Fibroblast of lung (primary cell): Measurements from ENCODE around the gene URB2. TPM values are rescaled to one million over a fixed set of nuclear protein-coding genes. Genes with fewer than 3 reads are reported as not detected.

ENCODE experiments used
- DNase-seq, 2 donors: peaks; one replicate each; pipeline versions ENCODE4 v3.0.0 to v3.0.0-alpha.2; 2010; ENCODE audit warnings: low read depth in 2 of 2
- H2AFZ ChIP-seq: 2 replicates; pipeline ENCODE4 v1.5.1; 2012; ENCODE audit warnings: low read length, control low read depth, inconsistent platforms
- H3K27ac ChIP-seq: 2 replicates; pipeline ENCODE4 v1.5.1; 2011; ENCODE audit warnings: low read length, control low read depth; ENCODE audit not compliant: insufficient read depth
- H3K27me3 ChIP-seq: 2 replicates; pipeline ENCODE4 v1.5.1; 2011; ENCODE audit warnings: mild to moderate bottlenecking, low read length; ENCODE audit not compliant: control insufficient read depth, insufficient read depth
- H3K36me3 ChIP-seq: 2 replicates; pipeline ENCODE4 v1.5.1; 2011; ENCODE audit warnings: low read length; ENCODE audit not compliant: control insufficient read depth, insufficient read depth
- H3K4me1 ChIP-seq: 2 replicates; pipeline ENCODE4 v1.5.1; 2011; ENCODE audit warnings: low read length; ENCODE audit not compliant: control insufficient read depth, insufficient read depth; ENCODE audit errors: extremely low read depth
- H3K4me2 ChIP-seq: 2 replicates; pipeline ENCODE4 v1.5.1; 2011; ENCODE audit warnings: low read length, control low read depth; ENCODE audit not compliant: insufficient read depth; ENCODE audit errors: extremely low read depth
- H3K4me3 ChIP-seq, 4 experiments: fragments of 200-600 bp in 1 of 4; sonication (generic) in 1 of 4; replicated peaks in 1 of 4; 2 replicates each; pipeline ENCODE4 v1.5.1; 2011 to 2016; ENCODE audit warnings: low read length in 4 of 4, low read depth in 3 of 4, mild to moderate bottlenecking in 3 of 4, control low read depth in 2 of 4, inconsistent platforms in 1 of 4, mixed read lengths in 1 of 4; ENCODE audit not compliant: insufficient read depth in 1 of 4; ENCODE audit errors: control extremely low read depth in 1 of 4
- H3K79me2 ChIP-seq: 2 replicates; pipeline ENCODE4 v1.5.1; 2012; ENCODE audit warnings: mild to moderate bottlenecking, low read length, inconsistent platforms; ENCODE audit not compliant: control insufficient read depth, insufficient read depth
- H3K9ac ChIP-seq: 2 replicates; pipeline ENCODE4 v1.5.1; 2011; ENCODE audit warnings: mild to moderate bottlenecking, low read length, control low read depth; ENCODE audit not compliant: insufficient read depth
- H3K9me3 ChIP-seq: 2 replicates; pipeline ENCODE4 v1.5.1; 2012; ENCODE audit warnings: low read depth, low read length; ENCODE audit not compliant: control insufficient read depth, insufficient read depth
- H4K20me1 ChIP-seq: 2 replicates; pipeline ENCODE4 v1.5.1; 2011; ENCODE audit warnings: low read length; ENCODE audit not compliant: control insufficient read depth, insufficient read depth; ENCODE audit errors: extremely low read depth
- CTCF ChIP-seq, 2 donors: IDR thresholded peaks in 1 of 2; conservative IDR thresholded peaks in 1 of 2; 1 replicate in 1 of 2; 2 replicates in 1 of 2; pipeline ENCODE4 v1.5.1; 2011 to 2012; ENCODE audit warnings: low read length in 2 of 2, control low read depth in 1 of 2, inconsistent platforms in 1 of 2, low read depth in 1 of 2, mild to moderate bottlenecking in 1 of 2
- EZH2 ChIP-seq: IDR thresholded peaks from 2 replicates; pipeline ENCODE4 v1.5.1; 2012; ENCODE audit warnings: low read length, control low read depth, mild to moderate bottlenecking; ENCODE audit errors: missing control alignments
- polyA plus RNA-seq, 2 donors: library from polyadenylated mRNA; depleted of rRNA in 1 of 2; stranded (reverse) in 1 of 2; unstranded in 1 of 2; fragments of >200 nt; gene quantifications; 2 replicates each; pipeline ENCODE4 v1.2.1, GENCODE V29; 2011 to 2012; ENCODE audit warnings: missing spikeins in 1 of 2
- total RNA-seq: library from RNA; depleted of rRNA; stranded (reverse); fragments of >200 nt; gene quantifications from 2 replicates; pipeline ENCODE4 v1.2.1, GENCODE V29; 2014

The URB2 gene
- total and polyA plus RNA-seq, 2 donors (not counting 1 experiment from before 2014, with no cell fraction given) = 5.2 to 8.8 TPM

- Histone ChIP-seq H2AFZ (no peak overlapping the region), H3K36me3 (peaks cover 6% of the 10 kb centered on the region), H3K4me2 (no peak overlapping the region), H4K20me1 (no peaks in the 10 kb centered on the region), H3K9me3 (no peaks in the 10 kb centered on the region), H3K9ac (no peak overlapping the region), H3K4me1 (no peaks in the 10 kb centered on the region), H3K27ac (no peak overlapping the region), H3K4me3 (no peak overlapping the region), H3K79me2 (peaks cover 5% of the 10 kb centered on the region), H3K27me3 (no peaks in the 10 kb centered on the region)
- no peak for TF ChIP-seq CTCF (conservative IDR thresholded peaks at IDR 0.05 in 1 of 2, IDR thresholded peaks at IDR 0.05 in 1 of 2; ENCODE audit: low read depth in 1 of 2, low read length in 2 of 2)
- no peak for TF ChIP-seq EZH2
- no peak for DNase-seq
Measured at GRCh38 chr1:229637746-229638145, 11.7 kb downstream of the URB2 start.

GRCh38 chr1:229640455-229640854 lies 14.4 kb downstream of the URB2 start:
- peaks cover 4% of the 10 kb centered on the region for H3K79me2 ChIP-seq
- no peaks in the 10 kb centered on the region for H3K27me3 ChIP-seq
- H3K4me2 ChIP-seq = no peak overlapping the region
- H3K4me3 ChIP-seq = no peak overlapping the region
- H2AFZ ChIP-seq = no peak overlapping the region
- peaks cover 7% of the 10 kb centered on the region for H3K36me3 ChIP-seq
- no peaks in the 10 kb centered on the region for H3K9me3 ChIP-seq
- no peak for DNase-seq
- H3K4me1 ChIP-seq = no peaks in the 10 kb centered on the region
- no peak for TF ChIP-seq CTCF (conservative IDR thresholded peaks at IDR 0.05 in 1 of 2, IDR thresholded peaks at IDR 0.05 in 1 of 2; ENCODE audit: low read depth in 1 of 2, low read length in 2 of 2)
- no peak for TF ChIP-seq EZH2
- H3K27ac ChIP-seq = no peak overlapping the region
- H4K20me1 ChIP-seq = no peaks in the 10 kb centered on the region
- no peak overlapping the region for H3K9ac ChIP-seq

GRCh38 chr1:229641306-229641705 lies 15.3 kb downstream of the URB2 start:
- Histone ChIP-seq H3K27me3 (no peaks in the 10 kb centered on the region), H3K79me2 (peaks cover 4% of the 10 kb centered on the region), H4K20me1 (no peaks in the 10 kb centered on the region), H3K9me3 (no peaks in the 10 kb centered on the region), H3K4me1 (no peaks in the 10 kb centered on the region), H3K4me3 (no peak overlapping the region), H2AFZ (no peak overlapping the region), H3K4me2 (no peak overlapping the region), H3K36me3 (peaks cover 9% of the 10 kb centered on the region), H3K27ac (no peak overlapping the region), H3K9ac (no peak overlapping the region)
- DNase-seq = no peak
- no peak for TF ChIP-seq EZH2
- TF ChIP-seq CTCF (conservative IDR thresholded peaks at IDR 0.05 in 1 of 2, IDR thresholded peaks at IDR 0.05 in 1 of 2; ENCODE audit: low read depth in 1 of 2, low read length in 2 of 2) = no peak
